Effector memory CD4-positive, alpha-beta T cell (primary cell): ENCODE measurements around the gene RLN3.

Experiments
- DNase-seq, 3 donors: peaks; one replicate each; pipeline ENCODE4 v3.0.0-alpha.2; 2020
- H3K27ac ChIP-seq: 2 replicates; pipeline ENCODE4 v1.7.0; 2013; ENCODE audit warnings: mild to moderate bottlenecking, low read length, moderate library complexity; ENCODE audit not compliant: insufficient read depth, poor library complexity, severe bottlenecking
- H3K27me3 ChIP-seq: replicated peaks from 2 replicates; pipeline ENCODE4 v1.7.0; 2013; ENCODE audit warnings: mild to moderate bottlenecking, low read length; ENCODE audit not compliant: insufficient read depth, control insufficient read depth, poor library complexity, severe bottlenecking
- H3K36me3 ChIP-seq: 2 replicates; pipeline ENCODE4 v1.7.0; 2013; ENCODE audit warnings: mild to moderate bottlenecking, low read length, moderate library complexity; ENCODE audit not compliant: control insufficient read depth, insufficient read depth
- H3K4me1 ChIP-seq: 2 replicates; pipeline ENCODE4 v1.7.0; 2013; ENCODE audit warnings: low read length, mild to moderate bottlenecking; ENCODE audit not compliant: control insufficient read depth, insufficient read depth, poor library complexity, severe bottlenecking
- H3K4me3 ChIP-seq: 2 replicates; pipeline ENCODE4 v1.7.0; 2013; ENCODE audit warnings: low read length, low read depth, mild to moderate bottlenecking; ENCODE audit not compliant: insufficient read depth, poor library complexity, severe bottlenecking
- H3K9me3 ChIP-seq: 2 replicates; pipeline ENCODE4 v1.7.0; 2013; ENCODE audit warnings: mild to moderate bottlenecking, low read length, moderate library complexity; ENCODE audit not compliant: control insufficient read depth

The RLN3 gene

GRCh38 chr19:13993590-13994300 is 34.2 kb upstream of the RLN3 start:
- H3K4me3 ChIP-seq: no peak overlapping the region
- H3K27me3 ChIP-seq: no peaks in the 10 kb centered on the region
- no peaks in the 10 kb centered on the region for H3K4me1 ChIP-seq
- no peak for DNase-seq
- H3K36me3 ChIP-seq: peaks cover 28% of the 10 kb centered on the region
- no peak overlapping the region for H3K27ac ChIP-seq
- no peaks in the 10 kb centered on the region for H3K9me3 ChIP-seq

GRCh38 chr19:13995017-13995728 is 32.8 kb upstream of the RLN3 start:
- Histone ChIP-seq H3K9me3 (no peaks in the 10 kb centered on the region), H3K4me1 (no peaks in the 10 kb centered on the region), H3K4me3 (no peak overlapping the region), H3K36me3 (peaks cover 28% of the 10 kb centered on the region), H3K27ac (peak overlapping the region; percentile 7), H3K27me3 (no peaks in the 10 kb centered on the region)
- no peak for DNase-seq

GRCh38 chr19:13995878-13996765 is 31.8 kb upstream of the RLN3 start:
- peak overlapping the region; percentile 7 for H3K27ac ChIP-seq

GRCh38 chr19:13996928-13997630 is 30.9 kb upstream of the RLN3 start:
- H3K4me1 ChIP-seq: peaks cover 19% of the 10 kb centered on the region
- DNase-seq: no peak
- no peak overlapping the region for H3K27ac ChIP-seq
- H3K9me3 ChIP-seq: no peaks in the 10 kb centered on the region
- no peak overlapping the region for H3K4me3 ChIP-seq
- H3K36me3 ChIP-seq: peaks cover 19% of the 10 kb centered on the region
- no peaks in the 10 kb centered on the region for H3K27me3 ChIP-seq

More at GRCh38 chr19:13995878-13996765, 31.8 kb upstream of the RLN3 start:
- Histone ChIP-seq H3K27me3 (no peaks in the 10 kb centered on the region), H3K9me3 (no peaks in the 10 kb centered on the region), H3K4me3 (no peak overlapping the region), H3K36me3 (peaks cover 26% of the 10 kb centered on the region), H3K4me1 (peaks cover 9% of the 10 kb centered on the region)
- no peak for DNase-seq

GRCh38 chr19:13997631-13997962 is 30.4 kb upstream of the RLN3 start:
- Histone ChIP-seq H3K27me3 (no peaks in the 10 kb centered on the region), H3K9me3 (no peaks in the 10 kb centered on the region), H3K36me3 (peaks cover 16% of the 10 kb centered on the region), H3K4me3 (no peak overlapping the region), H3K4me1 (peaks cover 24% of the 10 kb centered on the region), H3K27ac (peak overlapping the region; percentile 37)
- no peak for DNase-seq

- Histone ChIP-seq H3K27ac (no peak overlapping the region), H3K9me3 (no peaks in the 10 kb centered on the region), H3K27me3 (no peaks in the 10 kb centered on the region), H3K36me3 (peaks cover 13% of the 10 kb centered on the region), H3K4me1 (peaks cover 32% of the 10 kb centered on the region), H3K4me3 (no peak overlapping the region)
- no peak for DNase-seq
Measured at GRCh38 chr19:13998426-13998825, 29.5 kb upstream of the RLN3 start.

- peaks cover 36% of the 10 kb centered on the region for H3K4me1 ChIP-seq
- peaks cover 12% of the 10 kb centered on the region for H3K36me3 ChIP-seq
- H3K27me3 ChIP-seq: no peaks in the 10 kb centered on the region
- no peak overlapping the region for H3K27ac ChIP-seq
- no peak for DNase-seq
- no peak overlapping the region for H3K4me3 ChIP-seq
- no peaks in the 10 kb centered on the region for H3K9me3 ChIP-seq
Measured at GRCh38 chr19:13999085-13999484, 28.9 kb upstream of the RLN3 start.

- Histone ChIP-seq H3K4me1 (peaks cover 44% of the 10 kb centered on the region), H3K9me3 (no peaks in the 10 kb centered on the region), H3K4me3 (no peak overlapping the region), H3K36me3 (peaks cover 12% of the 10 kb centered on the region), H3K27me3 (no peaks in the 10 kb centered on the region), H3K27ac (peak overlapping the region; percentile 72)
- DNase-seq: no peak
Measured at GRCh38 chr19:14000691-14001375, 27.1 kb upstream of the RLN3 start.

GRCh38 chr19:14002571-14003250 is 25.2 kb upstream of the RLN3 start:
- Histone ChIP-seq H3K36me3 (peaks cover 1% of the 10 kb centered on the region), H3K27me3 (no peaks in the 10 kb centered on the region), H3K4me3 (no peak overlapping the region), H3K9me3 (no peaks in the 10 kb centered on the region), H3K27ac (peak overlapping the region; percentile 72), H3K4me1 (peaks cover 44% of the 10 kb centered on the region)
- DNase-seq: no peak
